Activated CD4-positive, alpha-beta memory T cell treated with anti-CD3 and anti-CD28 coated beads for 36 hours (primary cell): ENCODE measurements around the gene GALNT6. TPM values are rescaled to one million over a fixed set of nuclear protein-coding genes. Genes with fewer than 3 reads are reported as not detected.
A peak's percentile ranks its signal among the peaks of the same experiment; 100 is the strongest.

Source experiments
- CTCF ChIA-PET: fragments of 350-600 bp; sonication (Branson Sonifier 250); formaldehyde crosslinking; loops from one replicate; lab custom pipeline; 2021; ENCODE audit warnings: antibody characterized with exemption, inconsistent platforms; lab: Charles Lee
- POLR2A ChIA-PET: fragments of 350-600 bp; sonication (Branson Sonifier 250); formaldehyde crosslinking; loops from one replicate; lab custom pipeline; 2021; ENCODE audit warnings: antibody characterized with exemption; lab: Charles Lee
- DNase-seq: peaks from one replicate; pipeline ENCODE4 v3.0.0-alpha.2; 2020
- H3K27ac Mint-ChIP-seq: one replicate; pipeline ENCODE4 v1.8.0; 2021; ENCODE audit warnings: mixed read lengths
- H3K27me3 Mint-ChIP-seq: one replicate; pipeline ENCODE4 v1.8.0; 2021; ENCODE audit warnings: mixed read lengths
- H3K36me3 Mint-ChIP-seq: one replicate; pipeline ENCODE4 v1.8.0; 2021; ENCODE audit warnings: mixed read lengths
- H3K4me1 Mint-ChIP-seq: one replicate; pipeline ENCODE4 v1.8.0; 2021; ENCODE audit warnings: low read depth, mixed read lengths
- H3K4me3 Mint-ChIP-seq: one replicate; pipeline ENCODE4 v1.8.0; 2021; ENCODE audit warnings: mild to moderate bottlenecking, mixed read lengths
- H3K9me3 Mint-ChIP-seq: one replicate; pipeline ENCODE4 v1.8.0; 2021; ENCODE audit warnings: mixed read lengths
- intact Hi-C: fragments of 100-400 bp; cut with micrococcal nuclease; formaldehyde crosslinking; loops from one replicate; pipeline ENCODE4 v1.15.1; 2023
- total RNA-seq, 2 experiments: library from RNA; stranded (reverse); gene quantifications; one replicate each; pipeline ENCODE4 v1.2.3, GENCODE V29; 2021

Gene GALNT6
- total RNA-seq, 2 experiments from 2014 or later: 13.1 to 15.8 TPM

- CTCF ChIA-PET: interaction anchor here (0.8 kb wide), 1 partner anchor 146 kb away, joined by 3 read pairs; no protein-coding TSS in a partner anchor
These were observed 13.9 kb downstream of the GALNT6 start for GRCh38 chr12:51377099-51377984.

GRCh38 chr12:51374856-51375255 is 16.4 kb downstream of the GALNT6 start:
- no peak overlapping the region for H3K27ac Mint-ChIP-seq
- peaks cover 32% of the 10 kb centered on the region for H3K4me1 Mint-ChIP-seq
- intact Hi-C loops: no loop called here
- ChIA-PET POLR2A (no interaction called here), CTCF (interaction anchor here (1.7 to 1.8 kb wide), 2 partner anchors 33 to 157 kb away, joined by 5 to 6 read pairs; no protein-coding TSS in a partner anchor)
- no peaks in the 10 kb centered on the region for H3K9me3 Mint-ChIP-seq
- H3K36me3 Mint-ChIP-seq: peaks cover 18% of the 10 kb centered on the region
- no peaks in the 10 kb centered on the region for H3K27me3 Mint-ChIP-seq
- DNase-seq: no peak
- H3K4me3 Mint-ChIP-seq: no peak overlapping the region

More at GRCh38 chr12:51377099-51377984, 13.9 kb downstream of the GALNT6 start:
- no peaks in the 10 kb centered on the region for H3K9me3 Mint-ChIP-seq
- H3K36me3 Mint-ChIP-seq: peaks cover 19% of the 10 kb centered on the region
- H3K4me3 Mint-ChIP-seq: no peak overlapping the region
- H3K27ac Mint-ChIP-seq: no peak overlapping the region
- intact Hi-C loops: no loop called here
- DNase-seq: no peak
- peaks cover 19% of the 10 kb centered on the region for H3K4me1 Mint-ChIP-seq
- H3K27me3 Mint-ChIP-seq: no peaks in the 10 kb centered on the region
- POLR2A ChIA-PET: no interaction called here

GRCh38 chr12:51374361-51374760 is 16.8 kb downstream of the GALNT6 start:
- intact Hi-C loops: no loop called here

GRCh38 chr12:51373187-51373586 is 18.0 kb downstream of the GALNT6 start:
- intact Hi-C loops: no loop called here
- H3K27me3 Mint-ChIP-seq: no peaks in the 10 kb centered on the region
- no peak for DNase-seq
- H3K36me3 Mint-ChIP-seq: peaks cover 20% of the 10 kb centered on the region
- no peak overlapping the region for H3K4me3 Mint-ChIP-seq
- no peaks in the 10 kb centered on the region for H3K9me3 Mint-ChIP-seq
- H3K27ac Mint-ChIP-seq: no peak overlapping the region
- CTCF ChIA-PET: interaction anchor here (0.6 to 1.8 kb wide), 4 partner anchors 19 to 503 kb away, joined by 3 to 6 read pairs (median 4); no protein-coding TSS in a partner anchor
- POLR2A ChIA-PET: no interaction called here
- H3K4me1 Mint-ChIP-seq: peaks cover 48% of the 10 kb centered on the region

More at GRCh38 chr12:51374361-51374760, 16.8 kb downstream of the GALNT6 start:
- POLR2A ChIA-PET: no interaction called here
- no peaks in the 10 kb centered on the region for H3K27me3 Mint-ChIP-seq
- H3K9me3 Mint-ChIP-seq: no peaks in the 10 kb centered on the region
- no peak overlapping the region for H3K4me3 Mint-ChIP-seq
- no peak for DNase-seq
- CTCF ChIA-PET: interaction anchor here (1.7 to 1.8 kb wide), 2 partner anchors 33 to 158 kb away, joined by 5 to 6 read pairs; no protein-coding TSS in a partner anchor
- H3K27ac Mint-ChIP-seq: no peak overlapping the region
- H3K36me3 Mint-ChIP-seq: peaks cover 16% of the 10 kb centered on the region
- peaks cover 37% of the 10 kb centered on the region for H3K4me1 Mint-ChIP-seq

GRCh38 chr12:51372021-51372420 is 19.2 kb downstream of the GALNT6 start:
- ChIA-PET CTCF (interaction anchor here (0.7 kb wide), 1 partner anchor 47 kb away, joined by 3 read pairs; no protein-coding TSS in a partner anchor), POLR2A (interaction anchor here (1.2 kb wide), 1 partner anchor 10 kb away, joined by 3 read pairs; no protein-coding TSS in a partner anchor)
- Mint-ChIP-seq H3K27me3 (no peaks in the 10 kb centered on the region), H3K9me3 (no peaks in the 10 kb centered on the region), H3K4me1 (peaks cover 56% of the 10 kb centered on the region), H3K4me3 (no peak overlapping the region), H3K36me3 (peaks cover 20% of the 10 kb centered on the region), H3K27ac (no peak overlapping the region)
- intact Hi-C loops: no loop called here
- no peak for DNase-seq

- no peak overlapping the region for H3K4me3 Mint-ChIP-seq
- H3K36me3 Mint-ChIP-seq: peaks cover 20% of the 10 kb centered on the region
- CTCF ChIA-PET: interaction anchor here (0.7 kb wide), 1 partner anchor 48 kb away, joined by 3 read pairs; no protein-coding TSS in a partner anchor
- peak; percentile 30 for DNase-seq
- POLR2A ChIA-PET: interaction anchor here (1.2 kb wide), 1 partner anchor 11 kb away, joined by 3 read pairs; no protein-coding TSS in a partner anchor
- H3K27ac Mint-ChIP-seq: peak overlapping the region; percentile 57
- intact Hi-C loops: no loop called here
- H3K4me1 Mint-ChIP-seq: peaks cover 58% of the 10 kb centered on the region
- H3K9me3 Mint-ChIP-seq: no peaks in the 10 kb centered on the region
- H3K27me3 Mint-ChIP-seq: no peaks in the 10 kb centered on the region
These were observed 19.8 kb downstream of the GALNT6 start for GRCh38 chr12:51371295-51371953.

- H3K4me3 Mint-ChIP-seq: no peak overlapping the region
- ChIA-PET CTCF (no interaction called here), POLR2A (no interaction called here)
- H3K36me3 Mint-ChIP-seq: peaks cover 20% of the 10 kb centered on the region
- H3K4me1 Mint-ChIP-seq: peaks cover 60% of the 10 kb centered on the region
- no peaks in the 10 kb centered on the region for H3K27me3 Mint-ChIP-seq
- H3K27ac Mint-ChIP-seq: peak overlapping the region; percentile 44
- intact Hi-C loops: no loop called here
- no peak for DNase-seq
- no peaks in the 10 kb centered on the region for H3K9me3 Mint-ChIP-seq
These were observed 20.5 kb downstream of the GALNT6 start for GRCh38 chr12:51370667-51371066.

GRCh38 chr12:51369581-51369980 is 21.6 kb downstream of the GALNT6 start:
- Mint-ChIP-seq H3K36me3 (peaks cover 14% of the 10 kb centered on the region), H3K4me1 (peaks cover 55% of the 10 kb centered on the region), H3K27ac (peak overlapping the region; percentile 86), H3K27me3 (no peaks in the 10 kb centered on the region), H3K4me3 (peak overlapping the region; percentile 61), H3K9me3 (no peaks in the 10 kb centered on the region)
- intact Hi-C loops: loop anchor here (1.0 to 2.0 kb wide), 2 partner anchors 25 to 601 kb away; no protein-coding TSS in a partner anchor
- ChIA-PET POLR2A (interaction anchor here (0.7 to 1.3 kb wide), 4 partner anchors 25 to 151 kb away, joined by 3 to 11 read pairs (median 7); partner anchors contain the start of genes DAZAP2 and POU6F1), CTCF (interaction anchor here (0.6 to 1.7 kb wide), 6 partner anchors 15 to 602 kb away, joined by 3 to 12 read pairs (median 4); partner anchors contain the start of gene GALNT6)
- DNase-seq: no peak

GRCh38 chr12:51368640-51369517 is 22.3 kb downstream of the GALNT6 start:
- peaks cover 14% of the 10 kb centered on the region for H3K36me3 Mint-ChIP-seq
- no peaks in the 10 kb centered on the region for H3K27me3 Mint-ChIP-seq
- peak; percentile 95 for DNase-seq
- CTCF ChIA-PET: interaction anchor here (0.6 to 1.9 kb wide), 7 partner anchors 12 to 603 kb away, joined by 3 to 12 read pairs (median 4); partner anchors contain the start of gene GALNT6
- POLR2A ChIA-PET: interaction anchor here (0.7 to 1.3 kb wide), 4 partner anchors 24 to 151 kb away, joined by 3 to 11 read pairs (median 7); partner anchors contain the start of genes DAZAP2 and POU6F1
- no peaks in the 10 kb centered on the region for H3K9me3 Mint-ChIP-seq
- peak overlapping the region; percentile 86 for H3K27ac Mint-ChIP-seq
- H3K4me3 Mint-ChIP-seq: peak overlapping the region; percentile 61
- intact Hi-C loops: loop anchor here (1.0 to 2.0 kb wide), 3 partner anchors 25 to 602 kb away; partner anchors contain the start of gene CSRNP2
- peaks cover 51% of the 10 kb centered on the region for H3K4me1 Mint-ChIP-seq

- no peak overlapping the region for H3K27ac Mint-ChIP-seq
- peaks cover 29% of the 10 kb centered on the region for H3K4me1 Mint-ChIP-seq
- no peaks in the 10 kb centered on the region for H3K9me3 Mint-ChIP-seq
- peaks cover 4% of the 10 kb centered on the region for H3K36me3 Mint-ChIP-seq
- DNase-seq: no peak
- H3K27me3 Mint-ChIP-seq: no peaks in the 10 kb centered on the region
- H3K4me3 Mint-ChIP-seq: no peak overlapping the region
- ChIA-PET POLR2A (no interaction called here), CTCF (no interaction called here)
- intact Hi-C loops: no loop called here
These were observed 25.9 kb downstream of the GALNT6 start for GRCh38 chr12:51365276-51365675.

GRCh38 chr12:51364001-51364400 is 27.2 kb downstream of the GALNT6 start:
- no peaks in the 10 kb centered on the region for H3K9me3 Mint-ChIP-seq
- H3K4me1 Mint-ChIP-seq: peaks cover 19% of the 10 kb centered on the region
- intact Hi-C loops: no loop called here
- H3K36me3 Mint-ChIP-seq: peaks cover 5% of the 10 kb centered on the region
- no peak overlapping the region for H3K4me3 Mint-ChIP-seq
- H3K27me3 Mint-ChIP-seq: no peaks in the 10 kb centered on the region
- no peak for DNase-seq
- H3K27ac Mint-ChIP-seq: no peak overlapping the region
- ChIA-PET POLR2A (no interaction called here), CTCF (no interaction called here)
